Brain microvascular endothelial cell (primary cell): ENCODE results near the gene MGRN1.

Experiments
- DNase-seq: peaks from one replicate; pipeline ENCODE4 v3.0.0-alpha.2; 2020
- H3K27ac ChIP-seq: fragments of 250-450 bp; sonication (Bioruptor Pico); 2 replicates; pipeline ENCODE4 v1.5.1; 2020; ENCODE audit warnings: mild to moderate bottlenecking, moderate library complexity
- H3K27me3 ChIP-seq: fragments of 250-450 bp; sonication (Bioruptor Pico); replicated peaks from 2 replicates; pipeline ENCODE4 v1.5.1; 2020; ENCODE audit warnings: mild to moderate bottlenecking
- H3K36me3 ChIP-seq: fragments of 250-450 bp; sonication (Bioruptor Pico); replicated peaks from 2 replicates; pipeline ENCODE4 v1.5.1; 2020; ENCODE audit warnings: mild to moderate bottlenecking
- H3K4me3 ChIP-seq: 2 replicates; pipeline ENCODE4 v1.5.1; 2011; ENCODE audit warnings: low read depth, mild to moderate bottlenecking, control low read depth, low read length, moderate library complexity
- in situ Hi-C: cut with HindIII; loops from 2 replicates; pipeline ENCODE4 v1.10.0; 2017; ENCODE audit warnings: low sequenced_read_pairs, low pct_ligation_motif_present
- TF ChIP-seq, protein P1 (sequence below): IDR thresholded peaks from 2 replicates; pipeline ENCODE4 v1.5.1; 2011; ENCODE audit warnings: low read depth, mild to moderate bottlenecking, moderate library complexity, low read length, control low read depth, inconsistent platforms; ENCODE audit errors: missing control alignments

MGRN1 gene

DNA sequence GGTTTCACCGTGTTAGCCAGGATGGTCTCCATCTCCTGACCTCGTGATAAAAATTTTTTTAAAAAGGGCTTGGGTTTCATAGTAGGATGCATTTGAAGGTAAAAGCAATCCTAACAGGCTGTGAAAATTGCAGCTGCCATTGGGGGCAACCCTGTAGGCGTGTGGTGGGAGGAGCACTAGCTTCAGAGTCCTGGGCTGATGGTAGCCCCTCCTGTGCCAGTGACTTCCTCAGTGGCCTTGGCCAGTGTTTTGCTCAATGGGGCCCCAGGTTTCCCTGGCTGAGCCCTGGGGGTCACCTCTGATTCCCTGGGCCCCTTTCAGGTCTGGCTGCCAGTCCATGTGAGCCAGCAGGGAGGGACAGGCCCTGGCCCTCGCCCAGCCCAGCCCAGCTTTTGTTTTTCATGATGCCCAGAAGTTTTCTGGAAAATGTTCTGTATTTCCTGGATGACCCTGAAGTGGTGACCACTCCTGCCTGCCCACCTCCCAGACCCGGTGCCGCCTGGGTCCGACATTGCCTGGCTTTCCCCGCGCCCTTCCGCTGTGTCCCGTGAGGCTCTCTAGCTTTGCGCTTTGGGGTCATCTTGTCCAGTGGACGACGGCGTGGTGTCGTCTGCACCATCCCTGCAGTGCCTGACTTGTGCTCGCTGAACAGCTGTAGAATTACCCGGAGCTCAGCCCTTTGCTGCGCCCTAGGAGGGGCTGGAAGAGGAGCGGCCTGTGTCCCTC lies 9.4 kb downstream of the MGRN1 start:
- in situ Hi-C loops, result no loop called here
- TF ChIP-seq, protein P1, sequence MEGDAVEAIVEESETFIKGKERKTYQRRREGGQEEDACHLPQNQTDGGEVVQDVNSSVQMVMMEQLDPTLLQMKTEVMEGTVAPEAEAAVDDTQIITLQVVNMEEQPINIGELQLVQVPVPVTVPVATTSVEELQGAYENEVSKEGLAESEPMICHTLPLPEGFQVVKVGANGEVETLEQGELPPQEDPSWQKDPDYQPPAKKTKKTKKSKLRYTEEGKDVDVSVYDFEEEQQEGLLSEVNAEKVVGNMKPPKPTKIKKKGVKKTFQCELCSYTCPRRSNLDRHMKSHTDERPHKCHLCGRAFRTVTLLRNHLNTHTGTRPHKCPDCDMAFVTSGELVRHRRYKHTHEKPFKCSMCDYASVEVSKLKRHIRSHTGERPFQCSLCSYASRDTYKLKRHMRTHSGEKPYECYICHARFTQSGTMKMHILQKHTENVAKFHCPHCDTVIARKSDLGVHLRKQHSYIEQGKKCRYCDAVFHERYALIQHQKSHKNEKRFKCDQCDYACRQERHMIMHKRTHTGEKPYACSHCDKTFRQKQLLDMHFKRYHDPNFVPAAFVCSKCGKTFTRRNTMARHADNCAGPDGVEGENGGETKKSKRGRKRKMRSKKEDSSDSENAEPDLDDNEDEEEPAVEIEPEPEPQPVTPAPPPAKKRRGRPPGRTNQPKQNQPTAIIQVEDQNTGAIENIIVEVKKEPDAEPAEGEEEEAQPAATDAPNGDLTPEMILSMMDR, result no peak
- H3K4me3 ChIP-seq, result no peak overlapping the region

DNA sequence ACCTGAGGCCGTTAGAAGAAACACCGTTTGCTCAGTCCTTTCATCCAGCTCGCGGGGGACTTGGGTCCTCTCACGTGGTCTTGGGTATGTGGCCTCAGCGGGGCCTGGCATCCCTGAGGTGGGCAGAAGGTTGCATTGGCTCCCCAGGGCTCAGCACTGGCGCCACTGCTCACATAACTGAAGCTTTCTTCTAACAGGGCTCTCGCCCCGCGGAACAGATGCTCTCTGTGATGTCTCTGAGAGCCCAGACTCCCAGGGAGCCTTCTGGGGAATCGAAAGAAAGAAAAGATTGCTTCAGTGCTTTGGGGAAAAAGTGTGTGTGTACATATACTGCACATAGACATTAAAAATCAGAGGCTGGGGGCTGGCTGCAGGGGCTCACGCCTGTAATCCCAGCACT lies 10.1 kb downstream of the MGRN1 start:
- no peak for DNase-seq
- no peak overlapping the region for H3K4me3 ChIP-seq
- in situ Hi-C loops, result no loop called here
- H3K27ac ChIP-seq, result no peak overlapping the region
- peaks cover 5% of the 10 kb centered on the region for H3K36me3 ChIP-seq
- no peaks in the 10 kb centered on the region for H3K27me3 ChIP-seq
- TF ChIP-seq, protein P1, result no peak

More for the DNA sequence above, 9.4 kb downstream of the MGRN1 start:
- H3K27me3 ChIP-seq, result no peaks in the 10 kb centered on the region
- DNase-seq, result no peak
- no peak overlapping the region for H3K27ac ChIP-seq
- H3K36me3 ChIP-seq, result peaks cover 5% of the 10 kb centered on the region

DNA sequence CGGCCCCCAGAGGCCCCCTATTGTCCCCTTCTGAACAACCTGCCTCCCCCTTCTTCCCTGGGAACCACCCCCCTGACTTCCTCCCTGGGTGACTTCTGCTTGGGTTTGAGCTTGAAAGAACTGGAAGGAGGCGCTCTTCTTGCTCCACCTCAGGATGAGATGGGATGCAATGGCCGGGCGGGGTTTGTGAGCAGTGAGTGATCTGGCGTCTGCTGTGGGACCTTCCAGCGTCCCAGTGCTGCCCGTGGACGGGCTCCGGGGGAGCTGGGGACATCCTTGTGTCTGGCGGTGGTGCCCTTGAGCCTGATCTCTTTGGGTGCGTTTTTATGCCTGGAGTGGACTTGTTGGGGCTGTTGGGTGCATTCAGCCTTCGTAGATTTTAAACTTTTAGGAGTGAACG lies 11.6 kb downstream of the MGRN1 start:
- no peak overlapping the region for H3K27ac ChIP-seq
- H3K36me3 ChIP-seq, result peaks cover 5% of the 10 kb centered on the region
- no peak for DNase-seq
- no peak overlapping the region for H3K4me3 ChIP-seq
- in situ Hi-C loops, result no loop called here
- TF ChIP-seq, protein P1, result no peak
- H3K27me3 ChIP-seq, result no peaks in the 10 kb centered on the region

- H3K36me3 ChIP-seq, result peaks cover 5% of the 10 kb centered on the region
- H3K27ac ChIP-seq, result no peak overlapping the region
- no peak overlapping the region for H3K4me3 ChIP-seq
- H3K27me3 ChIP-seq, result no peaks in the 10 kb centered on the region
- no peak for DNase-seq
- in situ Hi-C loops, result no loop called here
- TF ChIP-seq, protein P1, result no peak
Measured at GRCh38 chr16:4637501-4638166, 13.0 kb downstream of the MGRN1 start.

GRCh38 chr16:4639899-4640509 lies 15.4 kb downstream of the MGRN1 start:
- H3K27ac ChIP-seq, result no peak overlapping the region

More at GRCh38 chr16:4639899-4640509, 15.4 kb downstream of the MGRN1 start:
- Histone ChIP-seq H3K27me3 (no peaks in the 10 kb centered on the region), H3K36me3 (no peaks in the 10 kb centered on the region), H3K4me3 (no peak overlapping the region)
- in situ Hi-C loops, result no loop called here
- DNase-seq, result no peak
- TF ChIP-seq, protein P1, result no peak
